ENCODE measurements around the gene KLF6. TPM values are rescaled to one million over a fixed set of nuclear protein-coding genes. Genes with fewer than 3 reads are reported as not detected.

The KLF6 gene
- total and polyA plus RNA-seq, 9 of the 15 experiments (the other 6 are each of a cell fraction or from before 2014, with no cell fraction given) = 3.2 to 23.9 (median 8.0) TPM

- TF ChIP-seq ZNF592 (IDR thresholded peaks at IDR 0.05) = no peak
- TF ChIP-seq ZNF316 (IDR thresholded peaks at IDR 0.05) = peak; percentile 7; the same call in 1 of the 2 replicates
- TF ChIP-seq, protein P1, sequence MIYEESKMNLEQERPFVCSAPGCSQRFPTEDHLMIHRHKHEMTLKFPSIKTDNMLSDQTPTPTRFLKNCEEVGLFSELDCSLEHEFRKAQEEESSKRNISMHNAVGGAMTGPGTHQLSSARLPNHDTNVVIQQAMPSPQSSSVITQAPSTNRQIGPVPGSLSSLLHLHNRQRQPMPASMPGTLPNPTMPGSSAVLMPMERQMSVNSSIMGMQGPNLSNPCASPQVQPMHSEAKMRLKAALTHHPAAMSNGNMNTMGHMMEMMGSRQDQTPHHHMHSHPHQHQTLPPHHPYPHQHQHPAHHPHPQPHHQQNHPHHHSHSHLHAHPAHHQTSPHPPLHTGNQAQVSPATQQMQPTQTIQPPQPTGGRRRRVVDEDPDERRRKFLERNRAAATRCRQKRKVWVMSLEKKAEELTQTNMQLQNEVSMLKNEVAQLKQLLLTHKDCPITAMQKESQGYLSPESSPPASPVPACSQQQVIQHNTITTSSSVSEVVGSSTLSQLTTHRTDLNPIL (CRISPR knock-in tag; IDR thresholded peaks at IDR 0.05) = no peak
- peak; percentile 57 for TF ChIP-seq MAX (CRISPR knock-in tag; IDR thresholded peaks at IDR 0.05)
- TF ChIP-seq TOE1 (IDR thresholded peaks at IDR 0.05; ENCODE audit: borderline replicate concordance) = peak; percentile 38; the same call in 1 of the 2 replicates
- TF ChIP-seq TOE1 (CRISPR knock-in tag; IDR thresholded peaks at IDR 0.05; ENCODE audit: borderline replicate concordance, low read depth) = no peak
- TF ChIP-seq, protein P2, sequence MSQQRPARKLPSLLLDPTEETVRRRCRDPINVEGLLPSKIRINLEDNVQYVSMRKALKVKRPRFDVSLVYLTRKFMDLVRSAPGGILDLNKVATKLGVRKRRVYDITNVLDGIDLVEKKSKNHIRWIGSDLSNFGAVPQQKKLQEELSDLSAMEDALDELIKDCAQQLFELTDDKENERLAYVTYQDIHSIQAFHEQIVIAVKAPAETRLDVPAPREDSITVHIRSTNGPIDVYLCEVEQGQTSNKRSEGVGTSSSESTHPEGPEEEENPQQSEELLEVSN (IDR thresholded peaks at IDR 0.05; ENCODE audit: borderline replicate concordance in 1 of 2, extremely low read depth in 1 of 2, insufficient read depth in 1 of 2, insufficient read length in 1 of 2, low read depth in 1 of 2, low read length in 1 of 2, poor library complexity in 1 of 2, severe bottlenecking in 1 of 2) = no peak
- peak; percentile 35; the same call in 1 of the 2 replicates for TF ChIP-seq NR2C1 (IDR thresholded peaks at IDR 0.05)
- no peak for TF ChIP-seq NR2C1 (tag; IDR thresholded peaks at IDR 0.05)
- TF ChIP-seq TAL1 (IDR thresholded peaks at IDR 0.05) = peak; percentile 4; the same call in 1 of the 2 replicates
- 0 out of 2 replicates have a peak, but pooled peaks have one; percentile 28 for TF ChIP-seq ETV5 (CRISPR knock-in tag; IDR thresholded peaks at IDR 0.05; ENCODE audit: low read depth)
- TF ChIP-seq, protein P3, sequence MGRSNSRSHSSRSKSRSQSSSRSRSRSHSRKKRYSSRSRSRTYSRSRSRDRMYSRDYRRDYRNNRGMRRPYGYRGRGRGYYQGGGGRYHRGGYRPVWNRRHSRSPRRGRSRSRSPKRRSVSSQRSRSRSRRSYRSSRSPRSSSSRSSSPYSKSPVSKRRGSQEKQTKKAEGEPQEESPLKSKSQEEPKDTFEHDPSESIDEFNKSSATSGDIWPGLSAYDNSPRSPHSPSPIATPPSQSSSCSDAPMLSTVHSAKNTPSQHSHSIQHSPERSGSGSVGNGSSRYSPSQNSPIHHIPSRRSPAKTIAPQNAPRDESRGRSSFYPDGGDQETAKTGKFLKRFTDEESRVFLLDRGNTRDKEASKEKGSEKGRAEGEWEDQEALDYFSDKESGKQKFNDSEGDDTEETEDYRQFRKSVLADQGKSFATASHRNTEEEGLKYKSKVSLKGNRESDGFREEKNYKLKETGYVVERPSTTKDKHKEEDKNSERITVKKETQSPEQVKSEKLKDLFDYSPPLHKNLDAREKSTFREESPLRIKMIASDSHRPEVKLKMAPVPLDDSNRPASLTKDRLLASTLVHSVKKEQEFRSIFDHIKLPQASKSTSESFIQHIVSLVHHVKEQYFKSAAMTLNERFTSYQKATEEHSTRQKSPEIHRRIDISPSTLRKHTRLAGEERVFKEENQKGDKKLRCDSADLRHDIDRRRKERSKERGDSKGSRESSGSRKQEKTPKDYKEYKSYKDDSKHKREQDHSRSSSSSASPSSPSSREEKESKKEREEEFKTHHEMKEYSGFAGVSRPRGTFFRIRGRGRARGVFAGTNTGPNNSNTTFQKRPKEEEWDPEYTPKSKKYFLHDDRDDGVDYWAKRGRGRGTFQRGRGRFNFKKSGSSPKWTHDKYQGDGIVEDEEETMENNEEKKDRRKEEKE (IDR thresholded peaks at IDR 0.05; ENCODE audit: borderline replicate concordance in 1 of 2, control insufficient read depth in 1 of 2, low read depth in 2 of 2, low read length in 1 of 2) = peak in 1 of 2 experiments; percentile 74; a peak in 1 of 4 replicates
- TF ChIP-seq NBN (IDR thresholded peaks at IDR 0.05; ENCODE audit: low read depth) = peak; percentile 64; the same call in 1 of the 2 replicates
- TF ChIP-seq MEF2A (IDR thresholded peaks at IDR 0.05; ENCODE audit: control insufficient read depth, low read depth, low read length) = no peak
- TF ChIP-seq FOXK2 (conservative IDR thresholded peaks at IDR 0.05 in 1 of 2, IDR thresholded peaks at IDR 0.05 in 1 of 2; ENCODE audit: low read depth in 2 of 2) = peak in 1 of 2 experiments; percentile 63; a peak in 2 of 4 replicates
Measured at GRCh38 chr10:3802526-3803265, 17.7 kb upstream of the KLF6 start (continued).

Data from K562 (cell line).